Chondrocyte (in vitro differentiated cells): ENCODE measurements around the gene CNOT6. TPM values are rescaled to one million over a fixed set of nuclear protein-coding genes. Genes with fewer than 3 reads are reported as not detected.
A peak's percentile ranks its signal among the peaks of the same experiment; 100 is the strongest.

Experiments used
- DNase-seq: peaks from one replicate; pipeline ENCODE4 v3.0.0; 2021; ENCODE audit warnings: mixed read lengths, low spot score
- H3K27ac Mint-ChIP-seq: one replicate; pipeline ENCODE4 v1.8.0; 2021; ENCODE audit warnings: mild to moderate bottlenecking, moderate library complexity, mixed read lengths; ENCODE audit not compliant: unreplicated experiment
- H3K27me3 Mint-ChIP-seq: 2 replicates; pipeline ENCODE4 v1.8.0; 2021; ENCODE audit warnings: low read depth, mixed read lengths
- H3K36me3 Mint-ChIP-seq: 2 replicates; pipeline ENCODE4 v1.8.0; 2021; ENCODE audit warnings: low read depth, mixed read lengths
- H3K4me1 Mint-ChIP-seq: 2 replicates; pipeline ENCODE4 v1.8.0; 2021; ENCODE audit warnings: low read depth, mild to moderate bottlenecking, mixed read lengths
- H3K4me3 Mint-ChIP-seq: one replicate; pipeline ENCODE4 v1.8.0; 2021; ENCODE audit warnings: mild to moderate bottlenecking, moderate library complexity, mixed read lengths; ENCODE audit not compliant: unreplicated experiment
- H3K9me3 Mint-ChIP-seq: 2 replicates; pipeline ENCODE4 v1.8.0; 2021; ENCODE audit warnings: low read depth, mixed read lengths
- CTCF ChIP-seq: fragments of 200-600 bp; sonication (generic); IDR thresholded peaks from 2 replicates; pipeline ENCODE4 v1.5.0; 2021; ENCODE audit warnings: antibody characterized with exemption, mild to moderate bottlenecking, moderate library complexity
- total RNA-seq: library from RNA; stranded (reverse); gene quantifications from 3 replicates; pipeline ENCODE4 v1.2.1, GENCODE V29; 2021

Gene CNOT6
- total RNA-seq, 1 donor from 2014 or later = 24.7 TPM

DNA sequence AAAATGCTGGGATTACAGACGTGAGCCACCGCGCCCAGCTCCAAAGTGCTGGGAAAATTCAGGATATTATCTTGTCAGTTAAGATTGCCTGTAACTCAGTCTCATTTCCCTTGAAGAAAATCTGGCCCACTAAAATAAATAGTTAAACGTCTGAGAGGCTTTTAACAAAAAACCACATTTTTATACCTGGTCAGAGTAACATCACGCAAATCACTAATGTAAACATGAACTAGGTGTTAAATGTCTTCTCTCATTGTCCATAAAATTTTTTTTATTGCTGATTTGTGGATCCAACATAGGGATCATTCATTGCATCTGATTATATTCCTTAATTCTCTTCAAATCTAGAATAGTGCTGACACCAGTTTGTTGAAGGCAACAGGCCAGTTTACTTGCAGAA is 22.3 kb downstream of the CNOT6 start:
- DNase-seq = no peak
- no peak for TF ChIP-seq CTCF
- H3K9me3 Mint-ChIP-seq = no peaks in the 10 kb centered on the region
- H3K27ac Mint-ChIP-seq = no peak overlapping the region
- no peaks in the 10 kb centered on the region for H3K36me3 Mint-ChIP-seq
- H3K27me3 Mint-ChIP-seq = no peaks in the 10 kb centered on the region
- peaks cover 21% of the 10 kb centered on the region for H3K4me1 Mint-ChIP-seq
- H3K4me3 Mint-ChIP-seq = no peak overlapping the region

DNA sequence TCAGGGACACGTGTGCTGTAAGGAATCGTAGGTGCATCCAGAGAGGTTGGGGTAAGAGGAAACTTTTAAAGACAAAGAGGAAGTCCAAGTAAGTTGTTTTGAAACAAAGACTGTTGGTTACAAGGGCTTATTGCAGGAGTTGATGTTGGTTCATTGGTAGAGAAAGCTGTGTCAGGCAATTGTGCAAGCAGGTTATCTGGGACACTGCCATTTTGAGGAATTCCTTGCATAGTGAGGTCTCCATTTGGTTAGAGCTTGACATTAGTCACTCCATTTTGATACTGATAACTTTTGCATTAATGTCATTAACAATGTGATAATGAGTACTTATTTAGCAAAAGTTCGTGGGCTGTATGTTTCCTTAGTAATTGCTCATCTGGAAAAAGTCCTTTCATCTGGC is 24.9 kb downstream of the CNOT6 start:
- TF ChIP-seq CTCF = no peak
- H3K4me3 Mint-ChIP-seq = no peak overlapping the region
- H3K27ac Mint-ChIP-seq = no peak overlapping the region
- no peaks in the 10 kb centered on the region for H3K36me3 Mint-ChIP-seq
- DNase-seq = no peak
- H3K9me3 Mint-ChIP-seq = no peaks in the 10 kb centered on the region
- H3K27me3 Mint-ChIP-seq = no peaks in the 10 kb centered on the region
- peaks cover 42% of the 10 kb centered on the region for H3K4me1 Mint-ChIP-seq

DNA sequence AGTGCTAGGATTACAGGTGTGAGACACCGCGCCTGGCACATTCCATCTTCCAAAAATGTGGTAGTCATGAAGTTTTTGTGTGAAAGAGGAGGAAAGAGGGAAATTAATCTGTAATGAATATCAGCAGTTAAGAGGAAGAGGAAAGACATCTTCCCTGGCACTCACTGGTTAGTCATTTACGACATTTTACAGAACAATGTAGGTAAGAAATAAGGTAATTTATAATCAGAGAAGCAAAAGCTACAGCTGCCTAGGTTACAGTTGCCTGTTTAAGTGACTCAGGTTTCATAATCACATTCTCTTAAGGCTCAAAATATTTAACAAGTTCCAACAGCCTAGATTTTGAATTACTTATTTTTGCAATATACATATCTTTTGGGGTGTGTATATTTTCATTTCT is 26.9 kb downstream of the CNOT6 start:
- no peak for TF ChIP-seq CTCF
- peaks cover 60% of the 10 kb centered on the region for H3K4me1 Mint-ChIP-seq

GRCh38 chr5:180521591-180521990 is 27.4 kb downstream of the CNOT6 start:
- Mint-ChIP-seq H3K4me1 (peaks cover 65% of the 10 kb centered on the region), H3K27me3 (no peaks in the 10 kb centered on the region), H3K27ac (peak overlapping the region; percentile 29), H3K4me3 (no peak overlapping the region), H3K36me3 (no peaks in the 10 kb centered on the region), H3K9me3 (no peaks in the 10 kb centered on the region)
- DNase-seq = no peak
- TF ChIP-seq CTCF = no peak

More for the DNA sequence above, 26.9 kb downstream of the CNOT6 start:
- no peaks in the 10 kb centered on the region for H3K27me3 Mint-ChIP-seq
- H3K9me3 Mint-ChIP-seq = no peaks in the 10 kb centered on the region
- no peak overlapping the region for H3K27ac Mint-ChIP-seq
- no peak overlapping the region for H3K4me3 Mint-ChIP-seq
- no peak for DNase-seq
- H3K36me3 Mint-ChIP-seq = no peaks in the 10 kb centered on the region

GRCh38 chr5:180522330-180522729 is 28.2 kb downstream of the CNOT6 start:
- peak overlapping the region; percentile 15 for H3K27ac Mint-ChIP-seq
- no peaks in the 10 kb centered on the region for H3K27me3 Mint-ChIP-seq
- no peak for TF ChIP-seq CTCF
- no peak for DNase-seq
- no peaks in the 10 kb centered on the region for H3K36me3 Mint-ChIP-seq
- H3K4me3 Mint-ChIP-seq = no peak overlapping the region
- no peaks in the 10 kb centered on the region for H3K9me3 Mint-ChIP-seq
- H3K4me1 Mint-ChIP-seq = peaks cover 65% of the 10 kb centered on the region
